Midbrain (tissue), 1 donor: ENCODE measurements around the gene NKRF.

Experiments
- DNase-seq: peaks from one replicate; lab custom pipeline; 2025; lab: John Stamatoyannopoulos, UW

Gene NKRF

DNA sequence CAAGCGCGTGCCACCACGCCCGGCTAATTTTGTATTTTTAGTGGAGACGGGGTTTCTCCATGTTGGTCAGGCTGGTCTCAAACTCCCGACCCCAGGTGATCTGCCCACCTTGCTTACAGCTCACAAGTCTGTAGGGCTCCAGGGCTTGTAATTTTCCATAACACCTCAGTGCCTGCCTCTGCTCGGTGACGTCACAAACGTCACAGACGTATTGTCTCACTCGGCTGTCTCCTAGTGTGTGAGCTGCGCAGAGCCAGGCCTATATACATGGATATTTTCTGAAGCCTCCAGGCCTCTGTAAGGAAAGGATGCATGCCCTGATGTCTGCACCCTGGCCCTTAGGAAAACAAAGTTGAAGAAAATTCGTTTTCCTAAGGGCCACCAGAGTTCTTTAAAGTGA lies 8.6 kb upstream of the NKRF start:
- no peak for DNase-seq

GRCh38 chrX:119607018-119607389 lies 780 bp upstream of the NKRF start:
- no peak for DNase-seq

- DNase-seq = peak; percentile 36
These were observed 552 bp downstream of the NKRF start for GRCh38 chrX:119605464-119606279.

DNA sequence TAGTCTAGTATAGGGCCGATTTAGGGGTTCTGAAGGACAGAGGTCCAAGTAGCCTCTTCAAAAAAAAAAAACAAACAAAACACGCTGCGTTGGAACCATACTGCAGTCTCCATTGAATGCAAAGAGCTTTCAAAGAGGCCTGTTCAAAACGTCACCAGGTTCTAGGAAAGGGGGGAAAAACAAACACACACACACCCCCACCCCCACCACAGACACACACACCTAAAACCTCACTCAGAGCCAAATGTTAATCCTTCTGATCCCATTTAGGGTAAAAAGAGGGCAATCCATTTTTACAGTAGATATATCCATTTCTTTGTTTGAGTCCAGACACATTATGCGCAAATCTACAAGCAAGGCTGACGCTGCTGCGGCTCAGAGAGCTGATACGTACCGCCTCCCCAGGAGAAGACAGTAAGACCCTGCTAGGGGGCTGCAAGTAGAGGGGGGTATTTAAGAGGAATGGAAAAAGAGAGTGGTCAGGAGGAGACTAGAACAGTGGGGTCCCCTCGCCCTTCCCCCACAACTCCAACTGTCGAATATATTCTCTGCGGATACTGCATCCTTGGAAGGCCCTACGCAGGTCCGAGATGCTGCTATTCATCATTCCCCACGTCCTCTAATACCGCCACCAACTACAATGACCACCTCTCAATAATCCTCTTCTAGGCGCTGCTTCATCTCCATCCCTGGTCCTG lies 1.3 kb downstream of the NKRF start:
- DNase-seq = no peak

GRCh38 chrX:119602701-119603255 lies 3.4 kb downstream of the NKRF start:
- DNase-seq = no peak

- no peak for DNase-seq
These were observed 16.4 kb downstream of the NKRF start for GRCh38 chrX:119589810-119590209.

- DNase-seq = no peak
These were observed 22.7 kb downstream of the NKRF start for GRCh38 chrX:119583431-119584059.

DNA sequence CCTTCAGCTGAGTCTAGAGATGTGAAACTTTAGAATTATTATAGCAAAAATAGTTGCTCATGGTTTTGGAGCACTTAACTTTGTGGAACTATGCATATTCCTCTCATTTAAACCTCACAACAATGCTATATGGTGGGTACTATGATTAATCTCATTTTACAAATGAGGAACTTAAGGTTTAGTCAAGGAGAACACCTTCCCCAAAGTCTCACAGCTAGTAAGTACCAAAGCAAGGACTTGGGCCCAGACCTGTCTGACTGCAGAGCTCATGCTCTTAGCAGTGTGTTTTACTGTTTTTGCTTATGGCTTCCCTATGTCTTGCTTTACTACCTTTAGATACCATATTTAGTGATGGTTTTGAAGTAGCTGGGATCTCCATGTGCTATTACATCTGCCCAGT lies 26.8 kb downstream of the NKRF start:
- DNase-seq = no peak

- peak; percentile 83 for DNase-seq
These were observed 31.6 kb downstream of the NKRF start, which contains the start of gene UBE2A for GRCh38 chrX:119574394-119575266. UBE2A (plus strand) TSS chrX:119574563; CDS start chrX:119574712, 149 bp downstream.

GRCh38 chrX:119573840-119574393 lies 32.3 kb downstream of the NKRF start:
- DNase-seq = no peak

DNA sequence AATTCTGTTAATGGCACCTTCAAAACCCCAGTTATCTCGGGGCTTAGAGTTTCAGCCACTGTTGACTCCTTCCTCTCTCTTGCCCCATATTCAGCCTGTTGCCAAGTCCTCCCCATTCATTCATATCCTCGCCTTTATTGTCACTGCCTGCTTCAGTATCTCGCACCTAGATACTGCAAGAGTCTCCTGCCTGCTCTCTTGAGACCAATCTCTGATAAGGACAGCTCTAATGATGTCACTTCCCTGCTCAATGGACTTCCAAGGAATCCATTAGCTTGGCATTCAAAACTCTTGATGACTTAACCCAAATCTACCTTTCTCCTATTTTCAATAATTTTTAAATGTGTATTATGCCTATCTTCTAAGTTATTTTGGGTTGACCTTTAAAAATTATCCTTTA lies 33.0 kb downstream of the NKRF start:
- DNase-seq = no peak

- no peak for DNase-seq
These were observed 35.8 kb downstream of the NKRF start for GRCh38 chrX:119570351-119570835.

DNA sequence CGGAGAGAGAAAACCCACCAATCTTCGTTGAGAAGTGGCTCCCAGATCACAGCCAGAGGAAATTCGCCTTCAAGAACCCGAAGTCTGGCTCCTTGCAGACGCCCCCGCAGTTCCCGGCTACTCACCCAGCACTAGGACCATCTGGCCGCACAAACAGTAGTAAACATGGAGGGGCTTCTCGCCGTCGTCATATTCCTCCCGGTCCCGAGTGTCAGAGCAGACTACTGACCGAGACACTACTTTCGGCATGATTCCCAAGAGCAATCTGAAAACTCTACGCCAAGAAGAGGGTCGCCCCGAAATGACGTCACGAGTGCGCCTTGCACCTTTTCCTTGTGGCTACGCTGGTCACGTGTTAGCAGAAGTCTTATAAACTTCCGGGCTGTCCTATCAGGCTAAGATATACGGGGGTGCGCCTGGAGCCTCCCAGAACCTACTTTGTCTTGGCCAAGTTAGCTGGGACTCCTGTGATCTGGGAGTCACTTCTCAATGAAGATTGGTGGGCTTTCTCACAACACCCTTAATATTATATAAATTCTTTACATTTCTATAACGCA lies 41.0 kb downstream of the NKRF start, which contains the start of gene STEEP1:
Gene STEEP1, minus strand, starts transcription at position 303 of the 557 bp plus-strand sequence. Its CDS starts 54 bp downstream, at position 249.
- DNase-seq = peak; percentile 74

- DNase-seq = no peak
These were observed 53.7 kb downstream of the NKRF start for GRCh38 chrX:119552508-119552907.

DNA sequence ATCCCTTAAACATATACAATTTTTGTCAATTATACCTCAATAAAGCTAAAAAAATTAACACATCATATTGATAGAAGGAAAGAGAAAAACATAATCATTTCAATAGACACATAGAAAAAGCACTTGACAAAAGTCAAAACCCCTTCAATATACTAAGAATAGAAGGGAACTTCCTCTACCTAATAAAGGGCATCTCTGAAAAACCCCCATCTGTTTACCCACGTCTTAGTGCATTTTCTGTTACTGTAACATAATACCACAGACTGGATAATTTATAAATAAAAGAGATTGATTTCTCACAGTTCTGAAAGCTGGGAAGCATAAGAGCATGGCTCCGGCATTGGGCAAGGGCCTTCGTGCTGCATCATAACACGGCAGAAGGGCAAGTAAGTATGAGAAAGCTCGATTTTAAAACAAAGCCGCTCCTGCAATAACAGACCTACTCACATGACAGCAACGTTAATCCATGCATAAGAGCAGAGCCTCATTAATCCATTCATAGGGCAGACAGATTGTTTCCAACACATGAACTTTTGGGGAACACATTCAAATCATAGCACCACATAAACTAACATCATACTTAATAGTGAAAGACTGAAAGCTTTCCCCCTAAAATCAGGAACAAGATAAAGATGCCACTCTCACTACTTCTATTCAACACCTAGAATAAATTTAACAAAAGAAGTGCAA lies 56.8 kb downstream of the NKRF start:
- DNase-seq = no peak

- DNase-seq = no peak
These were observed 65.0 kb downstream of the NKRF start for GRCh38 chrX:119541188-119541587.

DNA sequence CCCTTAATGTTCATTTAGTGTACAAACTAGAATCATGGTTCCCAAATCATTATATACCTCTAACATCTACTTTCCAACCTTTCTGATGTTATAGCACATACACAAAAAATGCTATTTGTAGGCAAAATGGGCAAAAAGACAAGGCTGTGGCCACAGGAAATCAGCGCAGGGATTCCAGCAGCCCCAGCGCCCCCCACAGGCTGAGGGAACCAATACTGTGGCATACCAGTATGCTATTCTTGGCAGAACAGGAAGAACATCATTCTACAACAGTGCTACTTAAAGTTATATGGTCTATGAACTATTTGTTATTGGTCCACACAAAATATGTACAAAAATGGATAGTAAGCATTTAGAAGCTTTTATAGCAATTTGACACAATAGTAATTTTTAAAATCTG lies 66.4 kb downstream of the NKRF start:
- DNase-seq = no peak
